Breast epithelium (tissue), 4 donors: ENCODE data around the gene CADM3. TPM values are rescaled to one million over a fixed set of nuclear protein-coding genes. Genes with fewer than 3 reads are reported as not detected.
A peak's percentile ranks its signal among the peaks of the same experiment; 100 is the strongest.

Source experiments
- DNase-seq, 2 donors: peaks; one replicate each; pipeline ENCODE4 v3.0.0-alpha.2; 2019; ENCODE audit warnings: low spot score in 2 of 2
- H3K27ac ChIP-seq, 2 donors: fragments of 200-600 bp; sonication (generic) in 1 of 2; one replicate each; pipeline ENCODE4 v1.5.1; 2016 to 2019; ENCODE audit warnings: mild to moderate bottlenecking in 1 of 2
- H3K27me3 ChIP-seq, 2 donors: fragments of 200-600 bp; sonication (generic) in 1 of 2; one replicate each; pipeline versions ENCODE4 v1.5.1 to v1.6.0; 2017 to 2019; ENCODE audit warnings: control low read depth in 1 of 2, mild to moderate bottlenecking in 1 of 2
- H3K36me3 ChIP-seq: fragments of 200-600 bp; one replicate; pipeline ENCODE4 v1.5.1; 2019
- H3K4me1 ChIP-seq, 2 donors: fragments of 200-600 bp; sonication (generic); one replicate each; pipeline ENCODE4 v1.5.1; 2016 to 2019; ENCODE audit warnings: control low read depth in 1 of 2
- H3K4me3 ChIP-seq, 3 donors: fragments of 200-600 bp; sonication (generic); 1 replicate in 2 of 3; 2 replicates in 1 of 3; pipeline ENCODE4 v1.5.1; 2016 to 2019; ENCODE audit warnings: mild to moderate bottlenecking in 3 of 3, moderate library complexity in 2 of 3
- H3K9me3 ChIP-seq, 2 donors: fragments of 200-600 bp; sonication (generic) in 1 of 2; one replicate each; pipeline ENCODE4 v1.5.1; 2016 to 2019; ENCODE audit warnings: control low read depth in 1 of 2
- CTCF ChIP-seq, 3 donors: fragments of 450-650 bp; IDR thresholded peaks; one replicate each; pipeline ENCODE4 v1.5.1; 2016 to 2017; ENCODE audit warnings: antibody characterized with exemption in 3 of 3, mild to moderate bottlenecking in 3 of 3, moderate library complexity in 3 of 3
- POLR2A ChIP-seq: fragments of 450-650 bp; IDR thresholded peaks from one replicate; pipeline ENCODE4 v1.6.1; 2016; ENCODE audit warnings: antibody characterized with exemption, mild to moderate bottlenecking, moderate library complexity
- POLR2AphosphoS5 ChIP-seq, 3 donors: sonication (generic); formaldehyde crosslinking; IDR thresholded peaks; one replicate each; pipeline ENCODE4 v1.6.1; 2017; ENCODE audit warnings: antibody characterized with exemption in 3 of 3
- intact Hi-C: fragments of 100-400 bp; cut with DNase I; formaldehyde crosslinking; loops from one replicate; pipeline ENCODE4 v1.15.1; 2023; ENCODE audit warnings: low total_unique reads
- total RNA-seq, 3 donors: library from RNA; depleted of rRNA; stranded (reverse); fragments of >200 nt; gene quantifications; one replicate each; pipeline ENCODE4 v1.1.0, GENCODE V29; 2016

The CADM3 gene
- total RNA-seq, 3 donors from 2014 or later: 5.2 to 22.6 (median 15.2) TPM

GRCh38 chr1:159168043-159168442 lies 3.4 kb upstream of the CADM3 start:
- TF ChIP-seq CTCF (IDR thresholded peaks at IDR 0.05) (no peak), POLR2A (no peak), POLR2AphosphoS5 (IDR thresholded peaks at IDR 0.05) (no peak)
- peak in 1 of 2 donors; percentile 57 for DNase-seq
- H3K27ac ChIP-seq: no peak overlapping the region
- no peaks in the 10 kb centered on the region for H3K36me3 ChIP-seq
- intact Hi-C loops: no loop called here
- peaks cover 11 to 43% of the 10 kb centered on the region in 2 donors for H3K27me3 ChIP-seq
- no peak overlapping the region for H3K4me3 ChIP-seq
- H3K4me1 ChIP-seq: no peaks in the 10 kb centered on the region
- no peaks in the 10 kb centered on the region for H3K9me3 ChIP-seq

GRCh38 chr1:159170639-159171038 lies 776 bp upstream of the CADM3 start:
- peak overlapping the region in 1 of 3 donors; percentile 51 for H3K4me3 ChIP-seq
- peaks cover 11 to 63% of the 10 kb centered on the region in 2 donors for H3K27me3 ChIP-seq
- TF ChIP-seq POLR2AphosphoS5 (IDR thresholded peaks at IDR 0.05) (no peak), CTCF (IDR thresholded peaks at IDR 0.05) (no peak), POLR2A (no peak)
- intact Hi-C loops: no loop called here
- no peaks in the 10 kb centered on the region for H3K4me1 ChIP-seq
- H3K27ac ChIP-seq: no peak overlapping the region
- DNase-seq: no peak
- no peaks in the 10 kb centered on the region for H3K9me3 ChIP-seq
- no peaks in the 10 kb centered on the region for H3K36me3 ChIP-seq

- TF ChIP-seq POLR2AphosphoS5 (IDR thresholded peaks at IDR 0.05) (no peak), CTCF (IDR thresholded peaks at IDR 0.05) (no peak), POLR2A (no peak)
- Histone ChIP-seq H3K4me3 (peak overlapping the region; percentile 51 to 60 (median 52)), H3K4me1 (no peaks in the 10 kb centered on the region), H3K27ac (no peak overlapping the region), H3K27me3 (peaks cover 11 to 63% of the 10 kb centered on the region in 2 donors), H3K36me3 (no peaks in the 10 kb centered on the region), H3K9me3 (no peaks in the 10 kb centered on the region)
- DNase-seq: no peak
- intact Hi-C loops: no loop called here
Measured at GRCh38 chr1:159171688-159172501, 480 bp downstream of the CADM3 start.

GRCh38 chr1:159172614-159173291 lies 1.3 kb downstream of the CADM3 start:
- H3K27ac ChIP-seq: no peak overlapping the region

More at GRCh38 chr1:159172614-159173291, 1.3 kb downstream of the CADM3 start:
- no peaks in the 10 kb centered on the region for H3K4me1 ChIP-seq
- H3K9me3 ChIP-seq: no peaks in the 10 kb centered on the region
- no peaks in the 10 kb centered on the region for H3K36me3 ChIP-seq
- peak overlapping the region; percentile 51 to 60 (median 52) for H3K4me3 ChIP-seq
- no peak for DNase-seq
- intact Hi-C loops: no loop called here
- TF ChIP-seq POLR2A: no peak
- TF ChIP-seq POLR2AphosphoS5 (IDR thresholded peaks at IDR 0.05): no peak
- no peak for TF ChIP-seq CTCF (IDR thresholded peaks at IDR 0.05)
- H3K27me3 ChIP-seq: peaks cover 11 to 63% of the 10 kb centered on the region in 2 donors
